SU-DHL-6 (cell line): ENCODE measurements around the gene DMXL1.
"Not testable (repeated sequence)": the region's sequence is repeated elsewhere in the genome, so short reads cannot be mapped to it uniquely, and the experiment has no call there.

Experiments used
- H2AFZ ChIP-seq: fragments of 200-600 bp; sonication (generic); 2 replicates; pipeline ENCODE4 v1.6.1; 2014; ENCODE audit warnings: low read depth, mild to moderate bottlenecking, moderate library complexity, mixed read lengths, antibody characterized with exemption, low read length; ENCODE audit not compliant: severe bottlenecking
- H3F3A ChIP-seq: fragments of 200-600 bp; shearing (Covaris generic); 2 replicates; pipeline ENCODE4 v1.6.0; 2016; ENCODE audit warnings: antibody characterized with exemption, mild to moderate bottlenecking; ENCODE audit not compliant: insufficient read depth
- H3K27ac ChIP-seq: fragments of 200-600 bp; sonication (generic); 2 replicates; pipeline ENCODE4 v1.5.1; 2016; ENCODE audit warnings: low read depth, mild to moderate bottlenecking, low read length, moderate library complexity, mixed read lengths
- H3K27me3 ChIP-seq: fragments of 200-600 bp; sonication (generic), shearing (Covaris generic); 2 replicates; pipeline ENCODE4 v1.6.0; 2014; ENCODE audit warnings: mild to moderate bottlenecking, low read length
- H3K36me3 ChIP-seq: fragments of 200-600 bp; sonication (generic); 2 replicates; pipeline ENCODE4 v1.6.1; 2014; ENCODE audit warnings: mild to moderate bottlenecking, low read length, mixed read lengths
- H3K4me2 ChIP-seq: fragments of 300-600, 200-600 bp; shearing (Covaris generic), sonication (generic); 2 replicates; pipeline ENCODE4 v1.6.0; 2014; ENCODE audit warnings: low read length, low read depth, mild to moderate bottlenecking; ENCODE audit not compliant: poor library complexity, severe bottlenecking
- H3K4me3 ChIP-seq: fragments of 200-600 bp; sonication (generic); 2 replicates; pipeline ENCODE4 v1.5.1; 2014; ENCODE audit warnings: antibody characterized with exemption, low read length, mild to moderate bottlenecking, mixed read lengths; ENCODE audit not compliant: insufficient read depth, poor library complexity, severe bottlenecking
- H3K79me2 ChIP-seq: fragments of 200-600 bp; sonication (generic); 2 replicates; pipeline ENCODE4 v1.6.1; 2014; ENCODE audit warnings: mild to moderate bottlenecking, low read length, moderate library complexity; ENCODE audit not compliant: insufficient read depth
- H3K9ac ChIP-seq: fragments of 200-600 bp; sonication (generic); 2 replicates; pipeline ENCODE4 v1.7.0; 2014; ENCODE audit warnings: mild to moderate bottlenecking, low read length
- H3K9me2 ChIP-seq: fragments of 200-600 bp; sonication (generic); replicated peaks from 2 replicates; pipeline ENCODE4 v1.6.1; 2014; ENCODE audit warnings: low read length; ENCODE audit not compliant: insufficient read depth
- H3K9me3 ChIP-seq: fragments of 200-600 bp; sonication (generic); 2 replicates; pipeline ENCODE4 v1.6.1; 2014; ENCODE audit warnings: low read length, mixed read lengths; ENCODE audit not compliant: insufficient read depth
- H4K20me1 ChIP-seq: fragments of 200-600 bp; sonication (generic); 2 replicates; pipeline ENCODE4 v1.6.1; 2014; ENCODE audit warnings: low read depth, mild to moderate bottlenecking, antibody characterized with exemption, low read length, moderate library complexity, mixed read lengths
- CTCF ChIP-seq: fragments of 200-600 bp; sonication (generic); IDR thresholded peaks from one replicate; pipeline ENCODE4 v1.5.1; 2017; ENCODE audit warnings: antibody characterized with exemption, mild to moderate bottlenecking, low read length, moderate library complexity; ENCODE audit not compliant: insufficient read depth, poor library complexity, severe bottlenecking
- EZH2phosphoT487 ChIP-seq: fragments of 200-600 bp; sonication (generic), shearing (Covaris generic); conservative IDR thresholded peaks from 2 replicates; pipeline ENCODE4 v1.6.1; 2018; ENCODE audit warnings: mild to moderate bottlenecking, antibody characterized with exemption, low read length, moderate library complexity, mixed read lengths

Gene DMXL1

GRCh38 chr5:119239119-119239417 is 168.2 kb downstream of the DMXL1 start:
- H3K9ac ChIP-seq = no peak overlapping the region
- H4K20me1 ChIP-seq = no peaks in the 10 kb centered on the region
- H3K27ac ChIP-seq = no peak overlapping the region
- H3K9me2 ChIP-seq = no peaks in the 10 kb centered on the region
- no peaks in the 10 kb centered on the region for H3K9me3 ChIP-seq
- peaks cover 47% of the 10 kb centered on the region for H3K36me3 ChIP-seq
- no peaks in the 10 kb centered on the region for H3K79me2 ChIP-seq
- no peak for TF ChIP-seq EZH2phosphoT487
- TF ChIP-seq CTCF = no peak
- no peak overlapping the region for H2AFZ ChIP-seq
- peaks cover 24% of the 10 kb centered on the region for H3F3A ChIP-seq
- no peak overlapping the region for H3K4me3 ChIP-seq
- H3K27me3 ChIP-seq = no peaks in the 10 kb centered on the region
- no peak overlapping the region for H3K4me2 ChIP-seq

GRCh38 chr5:119239826-119240225 is 168.9 kb downstream of the DMXL1 start:
- H3K27ac ChIP-seq, H3K4me3 ChIP-seq, H3K27me3 ChIP-seq, H4K20me1 ChIP-seq, H3K9me2 ChIP-seq, H3K9ac ChIP-seq, H2AFZ ChIP-seq, H3K79me2 ChIP-seq, H3K9me3 ChIP-seq, H3K4me2 ChIP-seq: not testable (repeated sequence)
- Histone ChIP-seq H3F3A (peaks cover 24% of the 10 kb centered on the region), H3K36me3 (peaks cover 44% of the 10 kb centered on the region)

- Histone ChIP-seq H3K9ac (no peak overlapping the region), H3K79me2 (no peaks in the 10 kb centered on the region), H3K36me3 (peaks cover 28% of the 10 kb centered on the region; the same call in 1 of the 2 replicates), H4K20me1 (no peaks in the 10 kb centered on the region), H3K9me2 (no peaks in the 10 kb centered on the region), H3K27me3 (no peaks in the 10 kb centered on the region), H3F3A (peaks cover 5% of the 10 kb centered on the region), H3K4me3 (no peak overlapping the region), H3K4me2 (no peak overlapping the region), H2AFZ (no peak overlapping the region), H3K27ac (no peak overlapping the region), H3K9me3 (no peaks in the 10 kb centered on the region)
- TF ChIP-seq CTCF = no peak
- TF ChIP-seq EZH2phosphoT487 = no peak
These were observed 173.0 kb downstream of the DMXL1 start for GRCh38 chr5:119243888-119244287.

GRCh38 chr5:119250946-119251901 is 180.3 kb downstream of the DMXL1 start:
- no peak overlapping the region for H3K4me3 ChIP-seq
- H3F3A ChIP-seq = 0 out of 2 replicates have a peak, but pooled peaks cover 3% of the 10 kb centered on the region
- no peaks in the 10 kb centered on the region for H3K79me2 ChIP-seq
- TF ChIP-seq CTCF (no peak), EZH2phosphoT487 (no peak)
- no peaks in the 10 kb centered on the region for H3K27me3 ChIP-seq
- no peaks in the 10 kb centered on the region for H4K20me1 ChIP-seq
- no peak overlapping the region for H2AFZ ChIP-seq
- no peaks in the 10 kb centered on the region for H3K9me2 ChIP-seq
- peaks cover 24% of the 10 kb centered on the region for H3K36me3 ChIP-seq
- no peak overlapping the region for H3K27ac ChIP-seq
- H3K4me2 ChIP-seq = no peak overlapping the region
- no peak overlapping the region for H3K9ac ChIP-seq
- no peaks in the 10 kb centered on the region for H3K9me3 ChIP-seq
